ENCODE results near the gene ZHX3. TPM values are rescaled to one million over a fixed set of nuclear protein-coding genes. Genes with fewer than 3 reads are reported as not detected.

Gene ZHX3
- total and polyA plus RNA-seq, 2 of the 13 experiments (the other 11 are each of a cell fraction or from before 2014, with no cell fraction given), result 8.4 to 11.7 TPM

DNA sequence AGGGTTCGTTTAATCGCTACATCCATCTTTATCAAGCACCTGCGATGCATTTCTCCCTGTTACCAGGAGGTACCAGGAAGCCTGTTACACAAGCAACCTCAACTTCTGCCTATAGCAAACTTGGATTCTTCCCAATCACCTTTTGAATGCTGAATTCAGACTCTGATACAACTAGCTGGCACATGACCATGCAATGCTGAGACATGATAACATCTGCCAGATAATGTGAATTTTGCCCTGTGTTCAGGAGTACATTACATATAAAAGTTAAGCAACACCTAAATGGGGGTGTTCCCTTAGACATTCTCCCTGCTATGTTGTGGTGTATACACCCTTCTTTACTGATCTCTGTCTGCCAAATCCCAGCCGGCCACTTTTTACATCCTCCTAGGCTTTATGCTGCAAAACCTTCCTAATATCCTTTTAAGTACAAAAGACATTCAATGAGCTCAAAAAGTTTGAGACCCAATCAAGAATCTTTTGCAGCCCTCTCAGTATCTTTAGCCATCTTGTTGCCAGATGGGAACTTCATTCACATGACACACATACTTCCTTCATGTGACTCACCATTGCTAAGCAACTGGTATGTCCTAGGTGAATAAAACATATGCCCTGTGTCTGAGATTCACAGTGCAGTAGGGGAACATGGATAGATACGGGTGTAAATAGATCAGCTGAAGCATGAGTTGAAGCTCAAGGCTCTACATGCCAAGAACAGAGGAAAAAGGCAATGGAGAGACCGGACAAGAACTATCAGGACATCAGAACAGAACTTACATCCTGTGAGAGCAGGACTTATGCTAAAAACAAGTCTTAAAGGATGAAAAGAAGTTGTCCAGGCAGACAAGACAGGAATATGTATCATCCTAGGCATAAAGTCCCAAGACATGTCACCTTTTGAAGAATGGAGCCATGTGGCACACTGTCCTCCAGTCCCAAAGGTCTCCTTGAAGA is 84.3 kb downstream of the ZHX3 start:
- WGBS (ENCODE audit: low lambda C conversion rate), result 93% methylated on average over 6 of the region's 6 CpGs
- Histone ChIP-seq H3K4me2 (ENCODE audit: low read depth, low read length) (peak overlapping the region; percentile 66), H2AFZ (ENCODE audit: low read length) (no peak overlapping the region), H4K20me1 (ENCODE audit: insufficient read depth, low read length) (no peaks in the 10 kb centered on the region), H3K4me3 (replicated peaks in 1 of 3; ENCODE audit: insufficient read depth in 1 of 3, low read depth in 2 of 3, low read length in 3 of 3) (no peak overlapping the region), H3K27ac (ENCODE audit: extremely low read length, insufficient read depth, low read length) (no peak overlapping the region), H3K27me3 (ENCODE audit: control insufficient read depth in 1 of 2, insufficient read depth in 2 of 2, low read length in 2 of 2) (no peaks in the 10 kb centered on the region; a peak in 1 of 5 replicates), H3K9me3 (ENCODE audit: low read length) (no peaks in the 10 kb centered on the region), H3K36me3 (replicated peaks in 1 of 2; ENCODE audit: control insufficient read depth in 1 of 2, insufficient read depth in 2 of 2, low read length in 2 of 2) (no peaks in the 10 kb centered on the region), H3K4me1 (ENCODE audit: insufficient read depth, low read length) (peaks cover 30% of the 10 kb centered on the region), H3K9ac (ENCODE audit: insufficient read depth, low read depth, low read length) (no peak overlapping the region), H3K79me2 (ENCODE audit: insufficient read depth, low read length) (no peaks in the 10 kb centered on the region)
- CTCF ChIA-PET (ENCODE audit: low intra/inter-chr PET ratio, low total read pairs), result interaction anchor here (0.8 to 2.7 kb wide), 5 partner anchors 52 to 265 kb away, joined by 3 to 13 read pairs (median 8); partner anchors contain the start of gene LPIN3
- in situ Hi-C loops (cut with HindIII; ENCODE audit: extremely low pct_ligation_motif_present, low pct_unique_long_range_greater_than_20kb) (no loop called here), intact Hi-C loops (cut with micrococcal nuclease; ENCODE audit: unreplicated experiment) (loop anchor here (1.0 to 5.0 kb wide), 5 partner anchors 60 to 265 kb away; partner anchors contain the start of genes LPIN3 and ZHX3)
- no peak for TF ChIP-seq HDAC6 (IDR thresholded peaks at IDR 0.05; ENCODE audit: low read depth, low read length)
- TF ChIP-seq NAIF1 (CRISPR knock-in tag; IDR thresholded peaks at IDR 0.05; ENCODE audit: borderline replicate concordance), result 0 out of 2 replicates have a peak, but pooled peaks have one; percentile 13
- POLR2A ChIA-PET, result interaction anchor here (1.1 kb wide), 1 partner anchor 98 kb away, joined by 3 read pairs; no protein-coding TSS in a partner anchor
- DNase-seq (ENCODE audit: low spot score) (no peak), ATAC-seq (peak; percentile 32), FAIRE-seq (no peak)
- no TSS peak for BruUV-seq (replicated peaks)

DNA sequence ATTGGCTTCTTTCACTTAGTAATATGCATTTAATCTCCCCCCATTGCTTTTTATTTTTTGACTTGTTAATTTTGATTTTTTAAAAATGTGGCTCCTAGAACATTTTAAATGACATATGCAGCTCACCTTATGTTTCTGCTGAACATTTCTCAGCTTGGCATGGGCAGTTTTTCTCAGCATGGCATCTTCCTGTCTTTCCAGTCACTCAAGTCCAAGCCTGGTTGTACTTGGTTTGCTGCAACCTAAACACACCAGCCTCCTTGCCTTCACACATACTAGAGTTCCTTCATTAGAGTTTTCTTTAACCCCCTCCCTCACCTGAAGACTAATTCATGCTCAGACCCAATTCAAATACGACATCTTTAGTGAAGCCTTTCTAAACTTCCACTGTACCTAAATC is 86.4 kb downstream of the ZHX3 start:
- POLR2A ChIA-PET, result no interaction called here
- CTCF ChIA-PET (ENCODE audit: low intra/inter-chr PET ratio, low total read pairs), result interaction anchor here (1.9 to 2.7 kb wide), 2 partner anchors 95 to 262 kb away, joined by 8 to 9 read pairs; no protein-coding TSS in a partner anchor
- DNase-seq (ENCODE audit: low spot score), result no peak

More for the DNA sequence above, 86.4 kb downstream of the ZHX3 start:
- Histone ChIP-seq H3K36me3 (replicated peaks in 1 of 2; ENCODE audit: control insufficient read depth in 1 of 2, insufficient read depth in 2 of 2, low read length in 2 of 2) (no peaks in the 10 kb centered on the region), H3K79me2 (ENCODE audit: insufficient read depth, low read length) (no peaks in the 10 kb centered on the region), H2AFZ (ENCODE audit: low read length) (no peak overlapping the region), H3K4me3 (replicated peaks in 1 of 3; ENCODE audit: insufficient read depth in 1 of 3, low read depth in 2 of 3, low read length in 3 of 3) (no peak overlapping the region), H3K9ac (ENCODE audit: insufficient read depth, low read depth, low read length) (no peak overlapping the region), H3K4me1 (ENCODE audit: insufficient read depth, low read length) (peaks cover 30% of the 10 kb centered on the region), H3K27me3 (ENCODE audit: control insufficient read depth in 1 of 2, insufficient read depth in 2 of 2, low read length in 2 of 2) (no peaks in the 10 kb centered on the region; a peak in 1 of 5 replicates), H3K9me3 (ENCODE audit: low read length) (no peaks in the 10 kb centered on the region), H3K27ac (ENCODE audit: extremely low read length, insufficient read depth, low read length) (no peak overlapping the region), H4K20me1 (ENCODE audit: insufficient read depth, low read length) (no peaks in the 10 kb centered on the region), H3K4me2 (ENCODE audit: low read depth, low read length) (no peak overlapping the region)
- TF ChIP-seq SMC3 (IDR thresholded peaks at IDR 0.05; ENCODE audit: low read length), result no peak
- no peak for FAIRE-seq
- 91% methylated on average over 1 of the region's 1 CpG for WGBS (ENCODE audit: low lambda C conversion rate)
- intact Hi-C loops (cut with micrococcal nuclease; ENCODE audit: unreplicated experiment) (loop anchor here (5.0 kb wide), 1 partner anchor 86 kb away; the partner anchor contains the start of gene ZHX3), in situ Hi-C loops (cut with HindIII; ENCODE audit: extremely low pct_ligation_motif_present, low pct_unique_long_range_greater_than_20kb) (no loop called here)
- no peak for ATAC-seq
- no TSS peak for BruUV-seq (replicated peaks)
